GM21447 (cell line): ENCODE results near the gene DDX49.
"Not testable (repeated sequence)": the region's sequence is repeated elsewhere in the genome, so short reads cannot be mapped to it uniquely, and the experiment has no call there.

Experiments
- ATAC-seq: cut with Tn5 transposase; IDR thresholded peaks from one replicate; pipeline ENCODE4 v1.9.1; 2021; ENCODE audit not compliant: unreplicated experiment

Gene DDX49

GRCh38 chr19:18895038-18895823 is 24.3 kb upstream of the DDX49 start:
- ATAC-seq = no peak

GRCh38 chr19:18895824-18896341 is 23.6 kb upstream of the DDX49 start, which contains the start of gene CERS1:
TSS of gene CERS1 (minus strand) at chr19:18896158. CDS start at chr19:18896072, 86 bp downstream.
- ATAC-seq = no peak

GRCh38 chr19:18896421-18896841 is 23.1 kb upstream of the DDX49 start:
- ATAC-seq = no peak

GRCh38 chr19:18897094-18898029 is 22.2 kb upstream of the DDX49 start:
- no peak for ATAC-seq

GRCh38 chr19:18898081-18898606 is 21.4 kb upstream of the DDX49 start:
- ATAC-seq = no peak

- ATAC-seq = no peak
These were observed 20.7 kb upstream of the DDX49 start for GRCh38 chr19:18898607-18899408.

GRCh38 chr19:18899624-18900560 is 19.6 kb upstream of the DDX49 start:
- ATAC-seq = no peak

GRCh38 chr19:18900700-18901481 is 18.6 kb upstream of the DDX49 start:
- no peak for ATAC-seq

- ATAC-seq = no peak
These were observed 18.0 kb upstream of the DDX49 start for GRCh38 chr19:18901491-18901890.

- ATAC-seq = not testable (repeated sequence)
These were observed 17.0 kb upstream of the DDX49 start for GRCh38 chr19:18902519-18902918.

- no peak for ATAC-seq
These were observed 16.1 kb upstream of the DDX49 start for GRCh38 chr19:18903156-18904037.

- ATAC-seq = no peak
These were observed 15.0 kb upstream of the DDX49 start for GRCh38 chr19:18904334-18905057.

GRCh38 chr19:18905058-18905456 is 14.5 kb upstream of the DDX49 start:
- no peak for ATAC-seq

GRCh38 chr19:18905513-18906236 is 13.8 kb upstream of the DDX49 start:
- ATAC-seq = no peak

GRCh38 chr19:18906605-18907519 is 12.7 kb upstream of the DDX49 start:
- ATAC-seq = no peak
